GM19043 (cell line): ENCODE results near the gene SLC25A31.

Experiments used
- ATAC-seq: cut with Tn5 transposase; IDR thresholded peaks from one replicate; pipeline ENCODE4 v1.9.1; 2021; ENCODE audit warnings: low read depth; ENCODE audit not compliant: unreplicated experiment

The SLC25A31 gene

GRCh38 chr4:127730142-127730913, at the start of gene SLC25A31:
Gene SLC25A31 (plus strand): TSS chr4:127730400. CDS start chr4:127730546, 146 bp downstream.
- ATAC-seq = no peak

GRCh38 chr4:127685292-127685691, 44.9 kb upstream of the SLC25A31 start:
- ATAC-seq = no peak

- no peak for ATAC-seq
These were observed 43.5 kb upstream of the SLC25A31 start for GRCh38 chr4:127686658-127687057.

- ATAC-seq = no peak
These were observed 42.6 kb upstream of the SLC25A31 start for GRCh38 chr4:127687580-127687979.

- ATAC-seq = peak; percentile 100
These were observed 31.4 kb upstream of the SLC25A31 start for GRCh38 chr4:127698789-127699200.

GRCh38 chr4:127708985-127709384, 21.2 kb upstream of the SLC25A31 start:
- no peak for ATAC-seq

GRCh38 chr4:127709456-127709855, 20.7 kb upstream of the SLC25A31 start:
- ATAC-seq = no peak

GRCh38 chr4:127731406-127731805, 1.2 kb downstream of the SLC25A31 start:
- no peak for ATAC-seq

GRCh38 chr4:127732623-127733328, 2.6 kb downstream of the SLC25A31 start:
- ATAC-seq = peak; percentile 68

- no peak for ATAC-seq
These were observed 4.8 kb downstream of the SLC25A31 start for GRCh38 chr4:127734976-127735375.

GRCh38 chr4:127737295-127737694, 7.1 kb downstream of the SLC25A31 start:
- no peak for ATAC-seq

GRCh38 chr4:127741247-127741646, 11.0 kb downstream of the SLC25A31 start:
- no peak for ATAC-seq

- ATAC-seq = no peak
These were observed 17.7 kb downstream of the SLC25A31 start for GRCh38 chr4:127747883-127748282.

GRCh38 chr4:127748957-127749356, 18.8 kb downstream of the SLC25A31 start:
- no peak for ATAC-seq

GRCh38 chr4:127756906-127757305, 26.7 kb downstream of the SLC25A31 start:
- ATAC-seq = no peak

GRCh38 chr4:127759228-127759820, 29.1 kb downstream of the SLC25A31 start:
- ATAC-seq = peak; percentile 73

- ATAC-seq = peak; percentile 3
These were observed 29.7 kb downstream of the SLC25A31 start for GRCh38 chr4:127759893-127760292.

GRCh38 chr4:127771535-127772275, 41.5 kb downstream of the SLC25A31 start:
- ATAC-seq = no peak

GRCh38 chr4:127772769-127773671, 42.8 kb downstream of the SLC25A31 start:
- no peak for ATAC-seq

GRCh38 chr4:127775843-127776242, 45.6 kb downstream of the SLC25A31 start:
- ATAC-seq = no peak
